CD4-positive, alpha-beta T cell (primary cell): Measurements from ENCODE around the gene ARHGEF10L. TPM values are rescaled to one million over a fixed set of nuclear protein-coding genes. Genes with fewer than 3 reads are reported as not detected.

Source experiments
- ATAC-seq: fragments of 200-7000 bp; cut with Tn5 transposase; one replicate; pipeline ENCODE4 v1.10.0; 2022; ENCODE audit warnings: mild to moderate bottlenecking; ENCODE audit not compliant: poor library complexity
- CTCF ChIA-PET: fragments of 350-600 bp; sonication (Branson Sonifier 250); formaldehyde crosslinking; loops from one replicate; lab custom pipeline; 2021; ENCODE audit warnings: antibody characterized with exemption, inconsistent platforms; lab: Charles Lee
- POLR2A ChIA-PET: fragments of 350-600 bp; sonication (Branson Sonifier 250); formaldehyde crosslinking; loops from one replicate; lab custom pipeline; 2021; ENCODE audit warnings: antibody characterized with exemption, inconsistent platforms; lab: Charles Lee
- DNase-seq, 14 experiments: peaks; one replicate each; pipeline ENCODE4 v3.0.0-alpha.2; 2013 to 2020; ENCODE audit warnings: mixed read lengths in 2 of 14
- H3K27ac ChIP-seq, 2 donors: one replicate each; pipeline versions ENCODE4 v1.5.1 to v1.7.0; 2013; ENCODE audit warnings: low read length in 2 of 2, low read depth in 1 of 2, mild to moderate bottlenecking in 1 of 2
- H3K27me3 ChIP-seq, 2 experiments: 1 replicate in 1 of 2; 2 replicates in 1 of 2; pipeline versions ENCODE4 v1.6.1 to v1.7.0; 2013; ENCODE audit warnings: low read length in 2 of 2, control low read depth in 1 of 2, mild to moderate bottlenecking in 1 of 2, moderate library complexity in 1 of 2; ENCODE audit not compliant: insufficient read depth in 2 of 2, control insufficient read depth in 1 of 2
- H3K36me3 ChIP-seq: one replicate; pipeline ENCODE4 v1.6.1; 2013; ENCODE audit warnings: low read length, control low read depth; ENCODE audit not compliant: insufficient read depth
- H3K4me1 ChIP-seq: one replicate; pipeline ENCODE4 v1.6.1; 2013; ENCODE audit warnings: low read length, control low read depth; ENCODE audit not compliant: insufficient read depth
- H3K4me3 ChIP-seq: one replicate; pipeline ENCODE4 v1.5.1; 2013; ENCODE audit warnings: mild to moderate bottlenecking, low read length, moderate library complexity
- H3K9me3 ChIP-seq, 2 experiments: 1 replicate in 1 of 2; 2 replicates in 1 of 2; pipeline versions ENCODE4 v1.6.1 to v1.7.0; 2013; ENCODE audit warnings: low read length in 2 of 2, mild to moderate bottlenecking in 2 of 2, control low read depth in 1 of 2, moderate library complexity in 1 of 2; ENCODE audit not compliant: control insufficient read depth in 1 of 2, insufficient read depth in 1 of 2
- H3K27ac Mint-ChIP-seq: one replicate; pipeline ENCODE4 v1.8.0; 2020; ENCODE audit warnings: mixed read lengths
- H3K27me3 Mint-ChIP-seq: one replicate; pipeline ENCODE4 v1.8.0; 2021; ENCODE audit warnings: mixed read lengths
- H3K36me3 Mint-ChIP-seq: one replicate; pipeline ENCODE4 v1.8.0; 2021; ENCODE audit warnings: low read depth, mixed read lengths
- H3K4me1 Mint-ChIP-seq: one replicate; pipeline ENCODE4 v1.8.0; 2021; ENCODE audit warnings: low read depth, mixed read lengths
- H3K4me3 Mint-ChIP-seq: one replicate; pipeline ENCODE4 v1.8.0; 2020; ENCODE audit warnings: mild to moderate bottlenecking, mixed read lengths
- H3K9me3 Mint-ChIP-seq: one replicate; pipeline ENCODE4 v1.8.0; 2020; ENCODE audit warnings: mixed read lengths
- CTCF ChIP-seq: fragments of 200-600 bp; IDR thresholded peaks from one replicate; pipeline ENCODE4 v1.8.0; 2022; ENCODE audit warnings: antibody characterized with exemption, mild to moderate bottlenecking
- intact Hi-C, 2 experiments: fragments of 100-400 bp; cut with DNase I in 1 of 2; cut with micrococcal nuclease in 1 of 2; formaldehyde crosslinking; loops; one replicate each; pipeline versions ENCODE4 v1.15.1 to v1.9.0; 2023 to 2025; cut with DNase I, micrococcal nuclease
- total RNA-seq, 174 experiments: library from RNA in 2 of 174; stranded (reverse) in 2 of 174; gene quantifications; one replicate each; pipeline ENCODE4 v1.2.3 and lab custom pipeline; 2021 to 2026

Gene ARHGEF10L
- total RNA-seq, 2 experiments from 2014 or later, result 0.11 to 0.22 TPM

DNA sequence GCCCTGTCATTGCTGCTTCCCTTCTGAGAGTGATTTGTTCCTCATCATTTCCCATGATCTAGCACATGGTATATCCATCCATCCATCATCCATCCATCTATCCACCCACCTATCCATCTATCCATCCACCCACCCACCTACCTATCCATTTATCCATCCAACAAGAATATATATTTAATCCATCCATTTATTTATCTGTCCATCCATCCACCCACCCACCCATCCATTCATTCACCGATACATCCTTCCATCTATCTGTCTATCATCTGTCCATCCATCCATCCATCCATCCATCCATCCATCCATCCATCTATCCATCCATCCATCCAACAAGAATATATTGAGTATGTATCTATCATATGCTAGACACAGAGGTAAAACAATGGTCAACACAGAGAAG, 115.7 kb downstream of the ARHGEF10L start:
- H3K4me1 Mint-ChIP-seq, result no peaks in the 10 kb centered on the region
- H3K4me3 ChIP-seq, result no peak overlapping the region
- no peak for TF ChIP-seq CTCF
- no peaks in the 10 kb centered on the region for H3K27me3 Mint-ChIP-seq
- no peak for DNase-seq
- H3K27ac ChIP-seq, result no peak overlapping the region
- intact Hi-C loops, result no loop called here
- no peaks in the 10 kb centered on the region for H3K36me3 ChIP-seq
- no peak overlapping the region for H3K4me3 Mint-ChIP-seq
- no peaks in the 10 kb centered on the region for H3K9me3 Mint-ChIP-seq
- H3K9me3 ChIP-seq, result no peaks in the 10 kb centered on the region
- ATAC-seq, result no peak
- H3K27ac Mint-ChIP-seq, result no peak overlapping the region
- H3K36me3 Mint-ChIP-seq, result no peaks in the 10 kb centered on the region
- H3K4me1 ChIP-seq, result no peaks in the 10 kb centered on the region
- no peaks in the 10 kb centered on the region for H3K27me3 ChIP-seq
- ChIA-PET POLR2A (no interaction called here), CTCF (interaction anchor here (0.6 kb wide), 1 partner anchor 25 kb away, joined by 3 read pairs; no protein-coding TSS in a partner anchor)

- CTCF ChIA-PET, result interaction anchor here (0.6 kb wide), 1 partner anchor 24 kb away, joined by 3 read pairs; no protein-coding TSS in a partner anchor
- POLR2A ChIA-PET, result no interaction called here
- intact Hi-C loops, result no loop called here
- TF ChIP-seq CTCF, result no peak
- H3K9me3 Mint-ChIP-seq, result no peaks in the 10 kb centered on the region
- no peak overlapping the region for H3K27ac Mint-ChIP-seq
- ATAC-seq (no peak), DNase-seq (no peak)
- Histone ChIP-seq H3K27ac (no peak overlapping the region), H3K9me3 (no peaks in the 10 kb centered on the region), H3K36me3 (no peaks in the 10 kb centered on the region), H3K4me3 (no peak overlapping the region), H3K4me1 (no peaks in the 10 kb centered on the region), H3K27me3 (no peaks in the 10 kb centered on the region)
- H3K36me3 Mint-ChIP-seq, result no peaks in the 10 kb centered on the region
- H3K4me1 Mint-ChIP-seq, result no peaks in the 10 kb centered on the region
- no peaks in the 10 kb centered on the region for H3K27me3 Mint-ChIP-seq
- H3K4me3 Mint-ChIP-seq, result no peak overlapping the region
Measured at GRCh38 chr1:17655922-17656321, 116.4 kb downstream of the ARHGEF10L start.

DNA sequence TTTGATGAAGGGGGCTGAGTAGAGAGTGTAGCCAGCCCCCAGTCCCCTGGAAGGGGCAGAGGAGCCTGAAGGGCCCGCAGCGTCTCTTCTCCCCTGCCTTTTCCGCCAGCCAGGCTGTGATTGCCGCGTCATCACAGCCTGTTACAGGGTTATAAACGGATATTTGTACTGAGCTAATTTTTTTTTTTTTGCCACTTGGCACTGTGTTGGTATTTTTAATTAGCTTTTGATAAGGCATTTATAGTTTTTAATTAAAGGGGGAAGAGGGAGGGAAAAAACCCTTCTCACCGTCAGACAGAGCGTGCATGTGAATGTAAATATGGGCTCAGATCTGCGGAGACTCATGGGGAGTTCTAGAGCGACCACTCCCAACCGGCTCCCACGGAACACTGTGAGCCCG, 117.9 kb downstream of the ARHGEF10L start:
- no peaks in the 10 kb centered on the region for H3K4me1 ChIP-seq
- no peak overlapping the region for H3K4me3 ChIP-seq
- ChIA-PET CTCF (no interaction called here), POLR2A (no interaction called here)
- Mint-ChIP-seq H3K27ac (no peak overlapping the region), H3K27me3 (no peaks in the 10 kb centered on the region), H3K4me3 (no peak overlapping the region), H3K4me1 (no peaks in the 10 kb centered on the region), H3K9me3 (no peaks in the 10 kb centered on the region), H3K36me3 (no peaks in the 10 kb centered on the region)
- no peaks in the 10 kb centered on the region for H3K9me3 ChIP-seq
- H3K27ac ChIP-seq, result no peak overlapping the region
- ATAC-seq, result no peak
- H3K36me3 ChIP-seq, result no peaks in the 10 kb centered on the region
- TF ChIP-seq CTCF, result no peak
- no peak for DNase-seq
- H3K27me3 ChIP-seq, result no peaks in the 10 kb centered on the region
- intact Hi-C loops, result no loop called here
